Measurements from ENCODE around the gene FBXL13.

DNA sequence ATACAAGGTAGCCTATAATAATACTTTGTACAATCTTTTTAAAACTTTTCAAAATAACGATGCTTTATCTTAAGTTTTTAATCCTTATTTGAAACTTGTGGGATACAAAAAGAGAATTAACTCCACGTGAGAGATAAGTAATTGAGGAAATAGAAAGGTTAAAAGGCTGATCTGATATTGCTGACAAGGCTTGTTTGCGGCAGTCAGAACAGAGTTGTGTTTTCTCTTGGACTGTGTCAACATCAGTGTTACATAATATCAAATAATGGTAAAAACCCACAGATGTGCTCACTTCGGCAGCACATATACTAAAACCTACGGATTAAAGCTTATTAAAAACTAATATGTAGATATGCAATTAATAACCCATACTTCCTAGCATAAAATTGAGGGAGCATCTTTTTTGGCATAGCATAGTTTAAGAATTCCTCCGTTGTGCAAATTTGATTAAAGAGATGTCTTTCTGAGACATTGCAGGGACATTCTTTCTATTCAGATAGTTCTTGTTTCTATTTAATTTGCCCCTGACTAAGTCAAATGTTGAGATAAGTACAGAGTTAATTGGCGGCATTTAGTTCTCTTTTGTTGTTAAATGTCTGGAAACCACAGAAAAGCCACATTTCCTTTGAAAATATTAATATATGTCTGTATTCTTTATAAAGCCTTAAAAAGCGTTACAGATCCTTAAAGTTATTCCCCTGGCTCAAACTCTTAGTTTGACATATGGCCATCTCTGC lies 262.5 kb downstream of the FBXL13 start:
- no peak for TF ChIP-seq POLR2A (IDR thresholded peaks at IDR 0.05)
- TF ChIP-seq, protein P1, sequence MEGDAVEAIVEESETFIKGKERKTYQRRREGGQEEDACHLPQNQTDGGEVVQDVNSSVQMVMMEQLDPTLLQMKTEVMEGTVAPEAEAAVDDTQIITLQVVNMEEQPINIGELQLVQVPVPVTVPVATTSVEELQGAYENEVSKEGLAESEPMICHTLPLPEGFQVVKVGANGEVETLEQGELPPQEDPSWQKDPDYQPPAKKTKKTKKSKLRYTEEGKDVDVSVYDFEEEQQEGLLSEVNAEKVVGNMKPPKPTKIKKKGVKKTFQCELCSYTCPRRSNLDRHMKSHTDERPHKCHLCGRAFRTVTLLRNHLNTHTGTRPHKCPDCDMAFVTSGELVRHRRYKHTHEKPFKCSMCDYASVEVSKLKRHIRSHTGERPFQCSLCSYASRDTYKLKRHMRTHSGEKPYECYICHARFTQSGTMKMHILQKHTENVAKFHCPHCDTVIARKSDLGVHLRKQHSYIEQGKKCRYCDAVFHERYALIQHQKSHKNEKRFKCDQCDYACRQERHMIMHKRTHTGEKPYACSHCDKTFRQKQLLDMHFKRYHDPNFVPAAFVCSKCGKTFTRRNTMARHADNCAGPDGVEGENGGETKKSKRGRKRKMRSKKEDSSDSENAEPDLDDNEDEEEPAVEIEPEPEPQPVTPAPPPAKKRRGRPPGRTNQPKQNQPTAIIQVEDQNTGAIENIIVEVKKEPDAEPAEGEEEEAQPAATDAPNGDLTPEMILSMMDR (IDR thresholded peaks at IDR 0.05): no peak
